Measurements from ENCODE around the gene WNT3A.

The WNT3A gene

DNA sequence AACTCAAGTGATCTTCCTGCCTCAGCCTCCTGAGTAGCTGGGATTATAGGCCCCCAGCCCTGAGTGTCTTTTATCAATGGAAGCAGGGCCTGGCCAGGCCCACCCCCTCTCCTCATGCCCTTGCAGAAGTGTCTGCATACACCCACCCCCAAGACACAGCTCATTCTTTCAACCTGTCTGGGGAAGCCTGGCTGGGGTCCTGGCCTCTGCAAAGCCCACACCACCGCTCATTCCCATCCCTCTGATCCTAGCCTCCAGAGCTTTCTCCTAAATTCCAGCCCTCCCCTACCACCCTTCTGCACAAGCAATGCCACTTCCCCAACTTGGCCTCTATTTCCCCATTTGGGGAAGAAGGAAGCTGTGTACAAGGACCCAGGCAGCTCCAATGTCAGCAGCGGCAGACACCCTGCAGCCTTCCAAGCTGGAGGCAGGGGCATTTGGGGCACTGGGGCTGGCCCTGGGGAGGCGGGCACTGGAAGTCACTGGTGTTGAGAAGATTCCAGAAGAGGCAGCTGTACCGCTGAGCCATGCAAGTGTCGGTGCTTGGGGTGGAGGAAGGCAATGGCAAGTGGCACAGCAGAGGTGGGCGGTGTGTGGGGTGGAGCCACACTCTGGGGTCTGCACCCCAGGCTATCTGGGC, 42.0 kb downstream of the WNT3A start:
- no peak for DNase-seq (ENCODE audit: low read depth)

DNA sequence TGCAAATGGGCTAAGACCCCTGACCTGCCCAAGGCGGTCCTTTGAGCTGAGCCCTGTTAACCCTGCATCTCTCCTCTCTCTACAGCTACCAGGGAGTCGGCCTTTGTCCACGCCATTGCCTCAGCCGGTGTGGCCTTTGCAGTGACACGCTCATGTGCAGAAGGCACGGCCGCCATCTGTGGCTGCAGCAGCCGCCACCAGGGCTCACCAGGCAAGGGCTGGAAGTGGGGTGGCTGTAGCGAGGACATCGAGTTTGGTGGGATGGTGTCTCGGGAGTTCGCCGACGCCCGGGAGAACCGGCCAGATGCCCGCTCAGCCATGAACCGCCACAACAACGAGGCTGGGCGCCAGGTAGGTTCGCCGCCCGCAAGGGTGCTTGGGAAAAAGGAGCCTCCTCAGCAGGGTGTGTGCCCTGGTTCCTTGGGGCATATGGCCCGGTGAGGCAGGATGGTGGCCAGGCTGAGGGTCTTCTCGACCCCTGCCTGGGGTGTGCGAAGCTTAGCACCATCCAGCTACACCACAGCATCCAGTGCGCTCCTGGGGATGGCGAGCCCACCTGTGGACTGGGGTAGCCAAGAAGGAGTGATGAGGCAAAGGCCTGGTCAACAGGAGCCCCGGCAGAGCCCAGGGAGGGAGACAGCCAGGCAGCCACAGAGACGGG, 43.9 kb downstream of the WNT3A start:
- no peak for DNase-seq (ENCODE audit: low read depth)

DNA sequence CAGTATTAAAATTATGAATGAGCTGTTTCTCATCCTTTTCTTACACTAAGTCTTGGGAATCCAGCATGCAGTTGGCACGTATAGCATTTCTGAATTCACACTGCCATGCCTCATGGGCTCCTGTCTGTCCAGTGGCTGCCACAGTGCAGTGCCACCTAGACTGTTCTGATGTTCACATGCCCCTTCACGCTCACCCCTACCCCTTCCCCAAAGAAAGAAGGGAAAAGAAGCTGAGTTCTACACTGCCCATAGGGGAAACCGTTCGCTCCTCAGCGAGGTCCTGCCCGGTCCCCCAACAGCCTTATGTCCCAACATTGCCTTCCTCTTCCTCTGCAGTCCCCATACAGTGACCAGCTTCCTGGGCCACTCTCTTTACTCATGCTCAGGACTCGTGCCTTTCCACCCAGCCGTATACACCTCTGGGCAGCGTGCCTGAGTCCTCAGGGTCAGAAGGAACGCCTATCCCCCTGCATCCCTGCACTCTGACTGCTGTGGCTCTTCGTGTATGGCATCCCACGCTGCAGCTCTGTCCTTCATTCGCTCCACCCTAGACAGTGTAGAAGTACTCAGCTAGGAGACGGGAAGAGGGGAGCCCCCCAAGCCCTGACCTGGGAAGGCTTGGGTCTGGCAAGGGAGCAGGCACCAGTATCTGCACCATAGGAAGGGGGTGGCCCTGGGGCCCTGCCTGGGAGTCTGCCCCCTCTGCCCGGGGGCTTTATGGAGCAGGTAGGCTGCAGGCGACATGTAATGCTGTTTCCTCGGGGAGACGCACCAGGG, 51.6 kb downstream of the WNT3A start:
- DNase-seq (ENCODE audit: low read depth): no peak

DNA sequence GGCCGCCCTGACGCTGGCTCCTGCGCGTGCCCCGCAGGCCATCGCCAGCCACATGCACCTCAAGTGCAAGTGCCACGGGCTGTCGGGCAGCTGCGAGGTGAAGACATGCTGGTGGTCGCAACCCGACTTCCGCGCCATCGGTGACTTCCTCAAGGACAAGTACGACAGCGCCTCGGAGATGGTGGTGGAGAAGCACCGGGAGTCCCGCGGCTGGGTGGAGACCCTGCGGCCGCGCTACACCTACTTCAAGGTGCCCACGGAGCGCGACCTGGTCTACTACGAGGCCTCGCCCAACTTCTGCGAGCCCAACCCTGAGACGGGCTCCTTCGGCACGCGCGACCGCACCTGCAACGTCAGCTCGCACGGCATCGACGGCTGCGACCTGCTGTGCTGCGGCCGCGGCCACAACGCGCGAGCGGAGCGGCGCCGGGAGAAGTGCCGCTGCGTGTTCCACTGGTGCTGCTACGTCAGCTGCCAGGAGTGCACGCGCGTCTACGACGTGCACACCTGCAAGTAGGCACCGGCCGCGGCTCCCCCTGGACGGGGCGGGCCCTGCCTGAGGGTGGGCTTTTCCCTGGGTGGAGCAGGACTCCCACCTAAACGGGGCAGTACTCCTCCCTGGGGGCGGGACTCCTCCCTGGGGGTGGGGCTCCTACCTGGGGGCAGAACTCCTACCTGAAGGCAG, 52.3 kb downstream of the WNT3A start:
- DNase-seq (ENCODE audit: low read depth): peak; percentile 69

DNA sequence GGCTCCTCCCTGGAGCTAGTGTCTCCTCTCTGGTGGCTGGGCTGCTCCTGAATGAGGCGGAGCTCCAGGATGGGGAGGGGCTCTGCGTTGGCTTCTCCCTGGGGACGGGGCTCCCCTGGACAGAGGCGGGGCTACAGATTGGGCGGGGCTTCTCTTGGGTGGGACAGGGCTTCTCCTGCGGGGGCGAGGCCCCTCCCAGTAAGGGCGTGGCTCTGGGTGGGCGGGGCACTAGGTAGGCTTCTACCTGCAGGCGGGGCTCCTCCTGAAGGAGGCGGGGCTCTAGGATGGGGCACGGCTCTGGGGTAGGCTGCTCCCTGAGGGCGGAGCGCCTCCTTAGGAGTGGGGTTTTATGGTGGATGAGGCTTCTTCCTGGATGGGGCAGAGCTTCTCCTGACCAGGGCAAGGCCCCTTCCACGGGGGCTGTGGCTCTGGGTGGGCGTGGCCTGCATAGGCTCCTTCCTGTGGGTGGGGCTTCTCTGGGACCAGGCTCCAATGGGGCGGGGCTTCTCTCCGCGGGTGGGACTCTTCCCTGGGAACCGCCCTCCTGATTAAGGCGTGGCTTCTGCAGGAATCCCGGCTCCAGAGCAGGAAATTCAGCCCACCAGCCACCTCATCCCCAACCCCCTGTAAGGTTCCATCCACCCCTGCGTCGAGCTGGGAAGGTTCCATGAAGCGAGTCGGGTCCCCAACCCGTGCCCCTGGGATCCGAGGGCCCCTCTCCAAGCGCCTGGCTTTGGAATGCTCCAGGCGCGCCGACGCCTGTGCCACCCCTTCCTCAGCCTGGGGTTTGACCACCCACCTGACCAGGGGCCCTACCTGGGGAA, 53.0 kb downstream of the WNT3A start:
- DNase-seq (ENCODE audit: low read depth): peak; percentile 59

DNA sequence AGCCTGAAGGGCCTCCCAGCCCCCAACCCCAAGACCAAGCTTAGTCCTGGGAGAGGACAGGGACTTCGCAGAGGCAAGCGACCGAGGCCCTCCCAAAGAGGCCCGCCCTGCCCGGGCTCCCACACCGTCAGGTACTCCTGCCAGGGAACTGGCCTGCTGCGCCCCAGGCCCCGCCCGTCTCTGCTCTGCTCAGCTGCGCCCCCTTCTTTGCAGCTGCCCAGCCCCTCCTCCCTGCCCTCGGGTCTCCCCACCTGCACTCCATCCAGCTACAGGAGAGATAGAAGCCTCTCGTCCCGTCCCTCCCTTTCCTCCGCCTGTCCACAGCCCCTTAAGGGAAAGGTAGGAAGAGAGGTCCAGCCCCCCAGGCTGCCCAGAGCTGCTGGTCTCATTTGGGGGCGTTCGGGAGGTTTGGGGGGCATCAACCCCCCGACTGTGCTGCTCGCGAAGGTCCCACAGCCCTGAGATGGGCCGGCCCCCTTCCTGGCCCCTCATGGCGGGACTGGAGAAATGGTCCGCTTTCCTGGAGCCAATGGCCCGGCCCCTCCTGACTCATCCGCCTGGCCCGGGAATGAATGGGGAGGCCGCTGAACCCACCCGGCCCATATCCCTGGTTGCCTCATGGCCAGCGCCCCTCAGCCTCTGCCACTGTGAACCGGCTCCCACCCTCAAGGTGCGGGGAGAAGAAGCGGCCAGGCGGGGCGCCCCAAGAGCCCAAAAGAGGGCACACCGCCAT, 53.8 kb downstream of the WNT3A start:
- no peak for DNase-seq (ENCODE audit: low read depth)

DNA sequence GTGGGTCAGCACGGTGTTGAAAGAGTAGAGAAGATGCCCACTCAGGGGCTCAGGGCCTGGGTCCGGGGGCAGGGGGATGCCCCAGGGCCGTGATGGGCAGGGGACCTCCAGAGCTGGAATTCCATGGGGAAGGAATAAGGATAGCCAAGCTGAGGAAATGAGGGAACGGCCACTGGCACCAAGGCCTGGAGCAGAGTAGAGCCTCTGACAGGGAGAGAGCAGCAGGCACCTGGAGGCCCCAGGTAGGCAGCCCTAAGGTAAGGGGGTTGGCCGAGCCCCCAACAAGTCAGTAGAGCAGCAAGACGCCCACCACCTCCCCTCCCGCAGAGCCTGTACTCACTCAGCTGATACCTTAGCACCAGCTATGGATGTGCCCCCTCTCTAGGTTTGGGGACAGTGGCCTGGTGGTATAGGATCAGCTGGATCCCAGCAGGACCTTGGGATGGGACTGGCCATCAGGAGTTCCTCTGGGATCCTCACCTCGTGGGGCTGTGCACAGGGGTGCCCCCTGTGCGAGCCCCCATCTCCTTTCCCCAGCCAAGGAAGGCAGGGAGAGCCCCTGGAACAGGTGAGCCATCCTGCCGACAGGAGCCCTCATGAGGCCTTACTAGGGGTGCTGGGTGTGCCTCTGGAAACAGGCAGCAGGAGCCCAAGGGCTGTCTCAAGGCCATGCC, 54.8 kb downstream of the WNT3A start:
- DNase-seq (ENCODE audit: low read depth): no peak

DNA sequence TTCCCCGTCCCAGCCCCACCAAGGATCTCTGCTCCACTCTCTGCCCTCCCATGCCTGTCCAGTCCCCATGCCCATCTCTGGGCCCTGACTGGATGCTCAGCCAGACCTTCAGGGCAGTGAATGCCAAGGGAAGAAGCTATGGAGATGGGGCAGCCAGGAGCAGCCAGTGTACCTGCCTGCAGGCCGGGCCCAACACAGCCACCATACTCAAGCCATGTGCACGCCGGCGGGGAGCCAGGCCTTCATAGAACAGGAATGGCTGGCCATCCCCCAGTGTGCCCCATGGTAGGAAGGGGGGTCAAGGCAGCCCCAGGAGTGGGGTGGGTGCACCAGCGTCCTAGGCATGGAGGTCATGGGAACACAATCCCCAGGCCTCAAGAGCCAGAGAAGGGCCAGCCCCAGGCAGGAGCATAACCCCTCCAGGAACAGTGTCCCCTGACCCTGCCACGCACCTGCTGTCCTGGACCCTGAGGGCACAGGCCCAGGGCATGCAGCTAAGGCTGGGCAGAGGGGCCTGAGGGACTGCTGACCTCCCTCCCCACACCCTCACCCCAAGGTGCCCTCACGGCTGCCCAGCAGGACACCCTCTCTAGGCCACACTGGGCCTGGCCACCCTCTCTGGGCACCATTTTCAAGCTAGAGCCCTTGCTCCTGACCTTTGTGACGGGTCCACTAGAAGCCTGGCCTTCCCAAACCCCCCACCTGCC, 55.4 kb downstream of the WNT3A start:
- no peak for DNase-seq (ENCODE audit: low read depth)

DNA sequence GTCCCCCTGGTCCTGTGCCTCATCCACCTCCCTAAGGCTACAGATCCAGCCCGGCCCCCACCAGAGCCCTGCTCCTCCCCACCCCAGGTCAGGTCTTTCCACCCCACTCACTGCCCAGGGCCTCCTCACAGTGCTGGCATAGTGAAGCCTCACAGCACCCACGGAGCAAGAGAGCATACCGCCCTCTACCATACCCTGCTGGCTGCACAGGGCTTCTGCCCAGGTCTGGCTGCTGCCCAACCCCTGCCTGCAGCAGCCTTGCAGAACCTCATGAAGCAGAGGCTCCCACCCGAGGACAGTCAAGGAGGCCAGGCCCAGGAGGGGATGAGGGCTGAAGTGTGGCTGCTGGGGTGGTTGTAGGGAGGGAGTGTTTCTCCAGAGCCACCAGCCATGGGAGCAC, 56.0 kb downstream of the WNT3A start:
- no peak for DNase-seq (ENCODE audit: low read depth)

DNA sequence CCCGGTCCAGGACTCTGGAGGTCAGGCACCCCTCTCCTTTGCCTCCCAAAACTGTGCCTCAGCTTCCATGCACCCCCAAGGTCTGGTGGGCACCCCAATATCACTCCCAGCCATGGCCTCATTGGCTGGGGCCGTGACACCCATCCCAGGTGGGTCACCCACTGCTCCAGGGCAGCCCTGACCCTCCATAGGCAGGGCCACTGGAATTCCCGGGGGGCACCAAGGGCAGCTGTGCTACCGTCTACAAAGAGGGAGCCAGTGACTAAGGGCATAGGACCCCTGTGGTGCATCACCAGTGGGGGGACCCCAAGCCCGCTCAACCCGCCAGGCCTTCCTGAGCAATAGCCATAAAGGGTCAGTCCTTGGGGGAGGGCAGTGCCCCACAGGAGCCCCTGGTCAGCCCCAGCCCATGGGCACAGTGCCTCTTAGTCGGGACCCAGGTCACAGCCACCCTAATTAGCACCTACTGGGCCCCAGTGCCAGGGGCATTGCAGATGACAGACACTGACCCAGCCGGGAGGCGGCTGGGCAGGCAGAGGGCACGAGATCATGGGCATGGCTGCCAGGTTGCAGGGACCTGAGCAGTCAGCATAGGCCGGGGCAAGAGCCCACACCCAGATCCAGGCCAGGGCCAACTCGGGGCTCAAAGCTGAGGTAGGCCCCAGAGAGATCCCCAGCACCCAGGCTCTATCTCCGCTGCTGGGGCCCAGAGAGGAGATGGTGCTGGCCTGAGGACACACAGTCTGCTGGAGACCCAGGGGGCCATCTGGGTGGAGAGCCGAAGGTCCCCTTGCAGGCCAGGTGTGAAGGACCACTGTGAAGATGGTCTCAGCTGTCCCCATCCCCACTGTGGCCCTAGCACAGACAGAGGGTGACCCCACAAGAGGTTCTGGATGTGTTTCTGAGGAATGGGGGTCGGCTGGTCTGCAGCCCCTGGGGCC, 56.7 kb downstream of the WNT3A start:
- DNase-seq (ENCODE audit: low read depth): no peak

DNA sequence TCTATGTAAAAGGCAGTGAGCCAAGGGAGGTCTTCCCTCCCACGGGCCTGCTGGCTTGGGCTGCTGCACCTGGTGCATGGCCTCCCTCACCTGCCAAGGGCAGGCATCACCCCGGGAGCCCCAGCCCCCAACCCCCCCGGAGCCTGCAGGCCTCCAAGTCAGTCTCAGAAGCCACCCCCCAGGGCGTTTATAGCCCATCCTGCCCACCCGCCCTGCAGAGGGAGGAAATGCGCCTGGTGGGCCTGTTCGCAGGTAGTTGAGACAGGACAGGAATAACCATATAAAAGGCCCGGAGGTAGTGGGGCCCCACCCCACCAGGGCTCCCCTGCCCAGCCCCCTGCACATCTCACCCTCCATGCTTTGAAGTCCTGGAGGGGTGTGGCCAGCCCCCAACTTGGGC, 57.5 kb downstream of the WNT3A start:
- no peak for DNase-seq (ENCODE audit: low read depth)

DNA sequence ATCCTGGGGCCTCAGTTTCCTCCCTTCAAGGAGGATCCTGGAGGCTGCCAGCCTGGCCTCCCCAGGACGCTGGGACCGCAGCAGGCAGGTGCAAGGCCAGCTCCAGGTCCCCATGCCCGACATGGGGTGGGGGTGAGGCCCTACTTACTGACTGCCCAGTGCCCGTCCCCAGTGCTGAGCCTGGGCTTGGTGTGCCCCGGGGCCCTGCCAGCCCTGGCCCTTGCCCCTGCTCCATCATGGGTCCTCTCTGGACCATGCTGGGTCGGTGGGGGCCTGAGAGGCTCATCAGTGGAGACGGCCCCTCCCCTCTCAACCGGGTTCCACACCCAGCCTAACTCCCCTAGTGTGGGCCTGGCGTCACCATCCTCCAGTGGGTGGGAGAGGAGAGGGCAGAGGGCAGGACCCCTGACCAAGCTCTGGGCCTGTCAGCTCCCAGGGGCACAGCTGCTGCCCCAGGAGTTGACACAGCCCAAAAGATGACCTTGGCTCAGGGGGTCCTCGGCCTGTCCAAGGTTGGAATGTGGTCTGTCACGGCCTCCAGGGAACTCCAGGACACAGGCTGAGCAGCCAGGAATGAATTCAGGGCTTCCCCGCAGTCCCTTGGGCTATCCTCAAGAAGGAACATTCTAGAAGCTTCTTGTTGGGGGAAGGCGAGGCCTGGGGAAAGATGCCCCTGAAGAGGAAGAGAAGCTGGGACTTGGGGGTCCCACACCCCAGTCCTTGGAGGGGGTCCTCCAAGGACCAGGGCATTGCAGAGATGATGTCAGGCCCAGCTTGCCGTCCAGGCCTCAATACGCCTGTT, 58.1 kb downstream of the WNT3A start:
- DNase-seq (ENCODE audit: low read depth): no peak

DNA sequence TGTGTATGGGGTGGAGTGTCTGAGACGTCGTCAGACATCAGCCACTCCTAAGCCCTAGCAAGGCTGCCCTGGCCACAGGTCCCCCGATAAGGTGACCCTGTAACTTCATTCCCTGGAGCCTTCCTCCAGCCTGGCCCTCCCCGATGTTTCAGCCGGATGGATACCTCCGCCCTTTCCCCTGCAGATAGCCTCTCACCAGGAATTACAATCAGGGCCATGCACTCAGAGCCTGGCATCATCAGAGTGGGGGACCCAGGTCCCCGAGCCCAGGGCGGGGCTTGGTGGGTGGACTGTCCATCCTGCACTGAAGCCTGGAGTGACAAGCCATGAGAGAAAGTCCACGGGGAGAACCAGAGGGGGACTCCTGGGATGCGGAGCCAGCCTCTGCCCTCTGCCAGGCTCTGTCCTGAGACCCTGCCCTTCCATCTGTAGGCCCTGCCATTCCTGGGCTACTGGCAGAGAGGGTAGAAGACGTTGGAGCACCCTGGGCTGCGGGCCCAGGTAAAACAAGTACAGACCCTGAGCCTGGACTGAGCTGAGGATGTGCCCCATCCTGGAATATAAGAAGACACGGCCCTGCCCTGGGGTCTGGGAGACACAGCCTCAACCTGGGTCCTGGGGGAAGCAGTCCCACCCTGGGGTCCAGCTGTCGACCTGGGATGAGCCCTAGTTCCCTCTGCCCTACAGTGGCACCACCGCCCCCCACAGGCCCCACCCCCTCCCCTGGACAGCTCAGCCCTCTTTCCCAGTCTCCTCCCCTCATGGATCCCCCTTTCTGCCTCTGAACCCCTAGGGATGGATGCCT, 58.9 kb downstream of the WNT3A start:
- no peak for DNase-seq (ENCODE audit: low read depth)

DNA sequence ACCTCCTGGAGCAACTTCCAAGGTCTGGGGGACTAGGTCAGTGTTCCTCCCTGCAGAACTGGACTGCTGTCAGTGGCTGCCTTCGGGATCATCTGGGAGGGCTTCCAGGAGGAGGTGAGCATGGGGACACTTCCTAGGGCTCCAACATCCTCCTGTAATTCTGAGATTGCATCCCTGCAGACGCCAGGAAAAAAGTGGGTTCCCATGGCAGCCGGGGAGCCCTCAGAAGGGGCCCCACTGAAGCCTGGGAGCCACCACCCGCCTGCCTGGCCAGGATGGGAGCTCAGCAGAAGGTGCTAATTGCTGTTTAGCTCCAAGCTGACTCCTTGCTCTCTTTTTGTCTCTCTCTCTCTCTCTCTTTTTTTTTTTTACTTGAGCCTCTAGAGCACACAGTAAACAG, 59.6 kb downstream of the WNT3A start:
- DNase-seq (ENCODE audit: low read depth): no peak

DNA sequence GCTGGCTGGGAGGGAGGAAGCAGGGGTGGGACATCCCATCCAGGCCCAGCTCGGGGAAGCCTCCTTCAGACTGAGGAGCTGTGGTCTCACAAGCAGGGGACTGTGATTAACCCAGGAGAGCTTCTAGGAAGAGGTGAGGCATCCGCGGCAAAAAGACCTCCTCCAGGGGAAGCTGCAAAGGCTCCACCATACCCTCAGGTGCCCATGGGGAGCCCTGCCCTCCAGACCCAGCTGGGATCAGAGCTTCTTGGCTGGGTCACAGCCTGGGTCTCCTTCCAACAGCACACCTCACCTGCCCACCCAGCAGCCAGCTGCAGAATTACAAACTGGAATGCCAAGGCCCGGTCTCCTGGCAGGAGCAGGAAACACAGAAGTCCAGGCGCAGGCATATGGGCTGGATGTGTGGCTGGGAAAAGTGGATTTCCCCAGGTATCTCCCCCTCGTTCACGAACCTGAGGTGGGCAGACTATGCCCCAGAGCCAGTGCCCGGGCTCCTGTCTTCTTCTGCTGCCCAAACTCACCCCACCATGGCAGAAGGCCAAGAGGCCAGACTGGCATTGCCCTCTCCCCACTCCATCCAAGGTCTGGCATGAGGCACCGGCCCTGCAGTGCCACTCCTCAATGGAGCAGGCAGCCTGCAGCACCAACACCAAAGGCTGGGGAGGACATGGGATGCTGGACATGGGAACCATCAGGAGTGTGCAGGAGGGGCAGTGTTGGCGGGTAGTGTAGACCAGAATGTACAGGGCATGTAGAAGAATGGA, 60.3 kb downstream of the WNT3A start:
- DNase-seq (ENCODE audit: low read depth): no peak

DNA sequence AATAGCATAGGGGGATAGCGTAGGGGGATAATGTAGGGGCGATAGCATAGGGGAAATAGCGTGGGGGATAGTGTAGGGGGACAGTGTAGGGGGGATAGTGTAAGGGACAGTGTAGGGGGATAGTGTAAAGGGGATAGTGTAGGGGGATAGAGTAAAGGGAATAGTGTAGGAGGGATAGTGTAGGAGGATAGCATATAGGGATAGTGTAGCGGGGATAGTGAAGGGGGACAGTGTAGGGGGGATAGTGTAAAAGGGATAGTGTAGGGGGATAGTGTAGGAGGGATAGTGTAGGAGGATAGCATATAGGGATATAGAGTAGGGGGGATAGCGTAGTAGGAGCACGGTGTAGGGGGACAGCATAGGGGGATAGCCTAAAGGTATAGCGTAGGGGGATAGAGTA, 61.6 kb downstream of the WNT3A start:
- DNase-seq (ENCODE audit: low read depth): no peak
